A673 (cell line): Measurements from ENCODE around the gene DNAH8.

ENCODE experiments used
- EZH2 ChIP-seq: fragments of 200-600 bp; sonication (generic); IDR thresholded peaks from 2 replicates; pipeline ENCODE4 v1.6.1; 2017; ENCODE audit warnings: borderline replicate concordance, low read depth, mild to moderate bottlenecking, mixed read lengths, antibody characterized with exemption, low read length; ENCODE audit not compliant: poor library complexity, severe bottlenecking
- TF ChIP-seq, protein P1 (sequence below): fragments of 300-800, 200-600 bp; sonication (generic); conservative IDR thresholded peaks from 2 replicates; pipeline ENCODE4 v1.5.1; 2017; ENCODE audit warnings: low read depth, mild to moderate bottlenecking, antibody characterized with exemption, low read length, moderate library complexity, mixed read lengths

DNA sequence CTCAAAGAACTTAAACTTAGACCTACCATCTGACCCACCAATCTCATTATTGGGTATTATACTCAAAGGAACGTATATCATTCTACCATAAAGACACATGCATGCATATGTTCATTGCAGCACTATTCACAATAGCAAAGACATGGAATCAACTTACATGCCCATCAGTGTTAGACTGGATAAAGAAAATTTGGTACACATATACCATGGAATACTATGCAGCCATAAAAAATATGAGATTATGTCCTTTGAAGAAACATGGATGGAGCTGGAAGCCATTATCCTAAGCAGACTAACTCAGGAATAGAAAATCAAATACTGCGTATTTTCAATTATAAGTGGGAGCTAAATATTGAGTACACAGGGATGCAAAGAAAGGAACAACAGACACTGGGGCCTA lies 167.0 kb downstream of the DNAH8 start:
- TF ChIP-seq, protein P1, sequence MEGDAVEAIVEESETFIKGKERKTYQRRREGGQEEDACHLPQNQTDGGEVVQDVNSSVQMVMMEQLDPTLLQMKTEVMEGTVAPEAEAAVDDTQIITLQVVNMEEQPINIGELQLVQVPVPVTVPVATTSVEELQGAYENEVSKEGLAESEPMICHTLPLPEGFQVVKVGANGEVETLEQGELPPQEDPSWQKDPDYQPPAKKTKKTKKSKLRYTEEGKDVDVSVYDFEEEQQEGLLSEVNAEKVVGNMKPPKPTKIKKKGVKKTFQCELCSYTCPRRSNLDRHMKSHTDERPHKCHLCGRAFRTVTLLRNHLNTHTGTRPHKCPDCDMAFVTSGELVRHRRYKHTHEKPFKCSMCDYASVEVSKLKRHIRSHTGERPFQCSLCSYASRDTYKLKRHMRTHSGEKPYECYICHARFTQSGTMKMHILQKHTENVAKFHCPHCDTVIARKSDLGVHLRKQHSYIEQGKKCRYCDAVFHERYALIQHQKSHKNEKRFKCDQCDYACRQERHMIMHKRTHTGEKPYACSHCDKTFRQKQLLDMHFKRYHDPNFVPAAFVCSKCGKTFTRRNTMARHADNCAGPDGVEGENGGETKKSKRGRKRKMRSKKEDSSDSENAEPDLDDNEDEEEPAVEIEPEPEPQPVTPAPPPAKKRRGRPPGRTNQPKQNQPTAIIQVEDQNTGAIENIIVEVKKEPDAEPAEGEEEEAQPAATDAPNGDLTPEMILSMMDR = no peak
- TF ChIP-seq EZH2 = no peak
